ENCODE results near the gene USP21. TPM values are rescaled to one million over a fixed set of nuclear protein-coding genes. Genes with fewer than 3 reads are reported as not detected.

Gene USP21
- total and polyA plus RNA-seq, 3 donors from 2014 or later = 45.6 to 51.2 (median 49.5) TPM

DNA sequence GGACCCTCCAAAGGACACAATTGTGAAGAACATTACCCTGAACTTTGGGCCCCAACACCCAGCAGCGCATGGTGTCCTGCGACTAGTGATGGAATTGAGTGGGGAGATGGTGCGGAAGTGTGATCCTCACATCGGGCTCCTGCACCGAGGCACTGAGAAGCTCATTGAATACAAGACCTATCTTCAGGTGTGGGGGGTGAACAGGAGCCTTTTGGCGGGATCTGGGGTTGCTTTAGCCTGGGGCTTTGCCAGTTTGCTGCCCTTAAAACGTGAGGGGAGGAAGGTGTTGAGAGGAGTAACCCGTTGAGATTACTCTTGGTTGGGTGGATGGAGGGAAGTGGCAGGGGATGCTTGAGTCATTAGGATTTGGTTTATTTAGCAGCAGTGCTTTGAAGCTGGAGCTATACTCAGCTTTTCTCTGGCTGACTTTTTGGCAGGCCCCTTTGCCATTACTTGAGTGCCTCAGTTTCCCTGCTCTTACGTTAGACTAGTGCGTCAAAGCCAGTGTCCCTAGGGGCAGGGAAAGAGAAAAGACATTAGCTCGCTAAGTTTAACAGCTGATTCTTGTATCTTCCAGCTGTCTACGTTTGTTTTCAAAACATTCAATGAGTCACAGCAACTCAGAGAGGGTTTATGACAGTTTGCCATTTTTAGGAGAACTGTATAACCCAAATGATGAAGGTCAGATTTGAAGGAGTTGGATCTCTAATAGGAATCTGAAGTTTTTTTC lies 47.3 kb downstream of the USP21 start:
- Histone ChIP-seq H3K27me3 (no peaks in the 10 kb centered on the region), H3K4me3 (no peak overlapping the region), H3K27ac (peak overlapping the region in 1 of 2 donors; percentile 69), H3K9me3 (no peaks in the 10 kb centered on the region), H3K4me1 (peaks cover 11% of the 10 kb centered on the region), H3K36me3 (ENCODE audit: low read depth, missing control alignments) (no peaks in the 10 kb centered on the region)
- no peak for DNase-seq
- WGBS, 2 donors = 77 to 80% methylated on average over 12 of the region's 12 CpGs
- TF ChIP-seq, protein P1, sequence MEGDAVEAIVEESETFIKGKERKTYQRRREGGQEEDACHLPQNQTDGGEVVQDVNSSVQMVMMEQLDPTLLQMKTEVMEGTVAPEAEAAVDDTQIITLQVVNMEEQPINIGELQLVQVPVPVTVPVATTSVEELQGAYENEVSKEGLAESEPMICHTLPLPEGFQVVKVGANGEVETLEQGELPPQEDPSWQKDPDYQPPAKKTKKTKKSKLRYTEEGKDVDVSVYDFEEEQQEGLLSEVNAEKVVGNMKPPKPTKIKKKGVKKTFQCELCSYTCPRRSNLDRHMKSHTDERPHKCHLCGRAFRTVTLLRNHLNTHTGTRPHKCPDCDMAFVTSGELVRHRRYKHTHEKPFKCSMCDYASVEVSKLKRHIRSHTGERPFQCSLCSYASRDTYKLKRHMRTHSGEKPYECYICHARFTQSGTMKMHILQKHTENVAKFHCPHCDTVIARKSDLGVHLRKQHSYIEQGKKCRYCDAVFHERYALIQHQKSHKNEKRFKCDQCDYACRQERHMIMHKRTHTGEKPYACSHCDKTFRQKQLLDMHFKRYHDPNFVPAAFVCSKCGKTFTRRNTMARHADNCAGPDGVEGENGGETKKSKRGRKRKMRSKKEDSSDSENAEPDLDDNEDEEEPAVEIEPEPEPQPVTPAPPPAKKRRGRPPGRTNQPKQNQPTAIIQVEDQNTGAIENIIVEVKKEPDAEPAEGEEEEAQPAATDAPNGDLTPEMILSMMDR (IDR thresholded peaks at IDR 0.05) = no peak
- TF ChIP-seq POLR2A (IDR thresholded peaks at IDR 0.05) = no peak
- intact Hi-C loops (cut with DNase I; ENCODE audit: low total_unique reads) = no loop called here

DNA sequence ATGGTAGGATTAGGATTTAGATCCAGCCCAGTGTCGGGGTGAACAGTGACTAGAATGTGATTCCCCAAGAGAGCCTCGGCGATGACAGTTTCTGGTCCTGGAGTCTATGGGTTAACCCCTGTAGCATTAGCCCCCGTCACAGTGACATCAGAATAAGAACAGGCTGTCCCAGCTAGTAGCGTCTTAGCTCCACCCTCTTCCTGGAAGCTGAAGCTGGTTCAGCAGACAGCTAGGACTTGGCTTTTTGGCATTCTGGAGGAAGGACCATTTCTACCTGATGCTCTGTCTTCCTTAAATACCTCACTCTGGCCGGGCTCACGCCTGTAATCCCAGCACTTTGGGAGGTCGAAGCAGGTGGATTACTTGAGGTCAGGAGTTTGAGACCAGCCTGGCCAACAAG lies 47.9 kb downstream of the USP21 start:
- H3K9me3 ChIP-seq = no peaks in the 10 kb centered on the region
- peaks cover 10% of the 10 kb centered on the region for H3K4me1 ChIP-seq
- TF ChIP-seq, protein P1 (IDR thresholded peaks at IDR 0.05) = no peak
- TF ChIP-seq POLR2A (IDR thresholded peaks at IDR 0.05) = no peak
- no peak overlapping the region for H3K4me3 ChIP-seq
- no peaks in the 10 kb centered on the region for H3K36me3 ChIP-seq (ENCODE audit: low read depth, missing control alignments)
- peak; percentile 41 for DNase-seq
- no peaks in the 10 kb centered on the region for H3K27me3 ChIP-seq
- WGBS, 2 donors = 58 to 68% methylated on average over 8 of the region's 8 CpGs
- intact Hi-C loops (cut with DNase I; ENCODE audit: low total_unique reads) = no loop called here
- peak overlapping the region in 1 of 2 donors; percentile 69 for H3K27ac ChIP-seq

DNA sequence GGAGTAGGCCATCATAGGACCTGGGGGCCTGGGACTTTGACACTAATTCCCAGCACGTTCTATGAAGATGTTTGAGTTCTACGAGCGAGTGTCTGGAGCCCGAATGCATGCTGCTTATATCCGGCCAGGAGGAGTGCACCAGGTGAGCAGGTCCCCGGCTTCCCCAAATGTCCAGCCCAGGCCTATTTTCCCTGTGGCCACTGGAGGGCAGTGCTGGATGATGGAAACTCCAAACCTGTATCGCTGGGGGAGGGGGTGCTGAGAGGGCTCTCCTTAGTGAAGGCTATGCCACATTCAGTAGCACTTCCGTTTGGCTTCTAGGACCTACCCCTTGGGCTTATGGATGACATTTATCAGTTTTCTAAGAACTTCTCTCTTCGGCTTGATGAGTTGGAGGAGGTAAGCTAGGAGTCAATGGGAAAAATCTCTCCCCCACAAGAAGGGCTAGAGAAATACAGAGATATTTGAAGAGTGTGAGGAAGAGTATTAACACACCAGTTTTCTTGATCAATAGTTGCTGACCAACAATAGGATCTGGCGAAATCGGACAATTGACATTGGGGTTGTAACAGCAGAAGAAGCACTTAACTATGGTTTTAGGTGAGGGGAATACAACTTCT lies 50.6 kb downstream of the USP21 start:
- 41 to 51% methylated on average over 9 to 11 of the region's 11 CpGs for WGBS, 2 donors
- Histone ChIP-seq H3K9me3 (no peaks in the 10 kb centered on the region), H3K4me1 (no peaks in the 10 kb centered on the region), H3K4me3 (no peak overlapping the region), H3K36me3 (ENCODE audit: low read depth, missing control alignments) (no peaks in the 10 kb centered on the region), H3K27ac (no peak overlapping the region), H3K27me3 (no peaks in the 10 kb centered on the region)
- TF ChIP-seq, protein P1 (IDR thresholded peaks at IDR 0.05) = peak; percentile 61 to 83 (median 82)
- TF ChIP-seq POLR2A (IDR thresholded peaks at IDR 0.05) = no peak
- intact Hi-C loops (cut with DNase I; ENCODE audit: low total_unique reads) = loop anchor here (10.0 kb wide), 1 partner anchor 175 kb away; no protein-coding TSS in a partner anchor
- peak; percentile 80 for DNase-seq

DNA sequence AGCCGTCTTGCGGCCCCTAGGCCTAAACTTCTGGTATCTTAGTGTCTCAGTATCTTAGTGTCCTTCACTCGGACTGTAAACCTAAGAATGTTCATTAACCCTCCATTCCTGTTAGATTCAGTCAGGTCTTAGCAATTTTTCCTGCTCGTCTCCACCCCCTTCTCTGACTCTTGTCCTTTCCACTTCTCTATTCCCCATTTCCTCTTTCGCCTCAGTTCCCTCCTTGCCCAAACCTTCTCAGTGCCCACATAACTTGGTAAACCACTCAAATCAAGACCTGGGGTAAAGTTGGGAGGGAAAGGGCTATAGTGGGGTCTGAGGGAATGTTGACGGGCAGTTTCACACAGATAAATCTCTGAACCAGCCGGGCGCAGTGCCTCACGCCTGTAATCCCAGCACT lies 55.1 kb downstream of the USP21 start:
- Histone ChIP-seq H3K4me3 (no peak overlapping the region), H3K4me1 (no peaks in the 10 kb centered on the region), H3K27ac (no peak overlapping the region), H3K36me3 (ENCODE audit: low read depth, missing control alignments) (no peaks in the 10 kb centered on the region), H3K9me3 (no peaks in the 10 kb centered on the region), H3K27me3 (no peaks in the 10 kb centered on the region)
- TF ChIP-seq POLR2A (IDR thresholded peaks at IDR 0.05) = no peak
- TF ChIP-seq, protein P1 (IDR thresholded peaks at IDR 0.05) = no peak
- intact Hi-C loops (cut with DNase I; ENCODE audit: low total_unique reads) = loop anchor here (10.0 kb wide), 1 partner anchor 170 kb away; no protein-coding TSS in a partner anchor
- no peak for DNase-seq
- WGBS, 2 donors = 85 to 88% methylated on average over 9 of the region's 9 CpGs
